Hematopoietic multipotent progenitor cell treated with erythropoietin and hydrocortisone succinate and interleukin-3 and kit ligand, for 17 days (in vitro differentiated cells): ENCODE results near the gene CXCL16.
"Not testable (repeated sequence)": the region's sequence is repeated elsewhere in the genome, so short reads cannot be mapped to it uniquely, and the experiment has no call there.

Experiments
- DNase-seq: peaks from one replicate; pipeline ENCODE4 v3.0.0-alpha.2; 2015; ENCODE audit warnings: low spot score

CXCL16 gene

DNA sequence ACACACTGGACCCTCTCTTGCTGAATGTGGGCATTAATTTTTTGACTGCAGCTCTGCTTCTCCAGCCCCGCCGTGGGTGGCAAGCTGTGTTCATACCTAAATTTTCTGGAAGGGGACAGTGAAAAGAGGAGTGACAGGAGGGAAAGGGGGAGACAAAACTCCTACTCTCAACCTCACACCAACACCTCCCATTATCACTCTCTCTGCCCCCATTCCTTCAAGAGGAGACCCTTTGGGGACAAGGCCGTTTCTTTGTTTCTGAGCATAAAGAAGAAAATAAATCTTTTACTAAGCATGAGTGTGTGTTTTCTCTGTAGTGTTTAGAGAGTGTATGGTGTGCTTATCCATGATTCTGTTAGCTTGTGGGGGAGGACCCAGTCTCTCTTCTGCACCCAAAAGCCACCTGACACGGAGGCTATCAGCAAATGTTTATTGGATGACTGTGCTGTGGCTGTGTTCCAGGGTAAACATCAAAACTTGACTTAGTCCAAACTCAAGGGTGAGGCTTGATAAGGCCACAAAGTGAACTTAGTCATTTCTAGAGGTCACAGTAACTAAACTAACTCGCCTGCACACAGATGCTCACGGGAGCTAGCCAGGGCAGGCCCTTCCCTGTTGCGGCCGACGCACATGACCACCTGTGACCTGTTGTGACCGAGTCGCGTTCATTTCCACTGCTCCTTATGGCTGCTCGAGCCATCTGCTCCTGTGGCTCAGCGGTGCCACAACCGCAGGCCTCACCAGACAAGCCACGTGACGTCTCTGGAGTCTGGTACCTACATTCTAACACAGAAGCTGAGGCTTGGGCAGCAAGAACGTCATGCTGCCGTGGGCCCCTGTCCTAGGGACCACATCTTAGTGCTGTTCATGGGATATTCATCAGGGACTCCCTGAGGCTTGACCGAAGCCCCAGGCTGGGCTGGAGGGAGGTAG lies 18.3 kb downstream of the CXCL16 start:
- peak; percentile 94 for DNase-seq

DNA sequence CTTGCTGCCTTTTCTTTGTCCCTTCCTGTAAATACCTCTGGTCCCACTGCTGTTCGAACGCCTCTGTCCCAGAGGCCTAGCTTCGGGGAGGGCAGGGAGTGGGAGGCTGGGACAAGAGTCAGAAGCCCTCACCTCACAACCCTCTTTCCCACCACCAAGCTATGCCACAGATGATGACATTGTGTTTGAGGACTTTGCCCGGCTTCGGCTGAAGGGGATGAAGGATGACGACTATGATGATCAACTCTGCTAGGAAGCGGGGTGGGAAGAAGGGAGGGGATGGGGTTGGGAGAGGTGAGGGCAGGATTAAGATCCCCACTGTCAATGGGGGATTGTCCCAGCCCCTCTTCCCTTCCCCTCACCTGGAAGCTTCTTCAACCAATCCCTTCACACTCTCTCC lies 18.9 kb downstream of the CXCL16 start:
- peak; percentile 46 for DNase-seq

GRCh38 chr17:4719684-4720221 lies 20.0 kb downstream of the CXCL16 start:
- DNase-seq: peak; percentile 50

DNA sequence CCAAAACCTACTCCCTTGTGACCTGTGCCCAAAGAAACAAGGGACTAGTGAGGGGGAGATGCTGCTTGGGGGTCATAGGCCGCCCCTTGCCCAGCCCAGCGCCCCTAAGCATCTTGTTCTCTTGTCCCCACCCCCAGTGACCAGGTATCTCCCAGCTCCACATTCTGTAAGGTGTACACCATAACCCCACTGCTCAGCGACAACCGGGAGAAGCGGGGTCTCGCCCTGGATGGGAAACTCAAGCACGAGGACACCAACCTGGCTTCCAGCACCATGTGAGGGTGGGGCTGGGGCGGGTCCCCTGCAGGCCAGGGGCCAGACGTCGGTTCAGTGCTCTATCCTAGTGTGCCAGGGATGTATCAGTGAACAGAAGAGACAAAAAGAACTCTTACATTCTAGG lies 20.6 kb downstream of the CXCL16 start:
- peak; percentile 38 for DNase-seq

DNA sequence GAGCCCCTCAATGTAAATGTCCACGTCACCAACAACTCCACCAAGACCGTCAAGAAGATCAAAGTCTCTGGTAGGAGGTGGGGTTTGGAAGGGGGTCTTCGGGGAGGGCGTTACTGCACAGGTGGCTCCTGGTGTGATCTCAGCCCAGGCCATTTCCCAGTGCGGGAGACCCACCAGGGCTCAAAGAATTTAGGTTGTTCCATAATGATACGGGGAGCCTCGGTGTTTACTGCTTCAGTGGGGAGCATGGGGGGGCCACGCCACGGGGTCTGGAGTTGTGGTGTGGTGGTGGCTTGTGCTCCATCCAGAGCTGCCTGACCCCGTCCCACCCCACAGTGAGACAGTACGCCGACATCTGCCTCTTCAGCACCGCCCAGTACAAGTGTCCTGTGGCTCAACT lies 21.5 kb downstream of the CXCL16 start:
- DNase-seq: no peak

GRCh38 chr17:4717791-4718190 lies 21.9 kb downstream of the CXCL16 start:
- DNase-seq: no peak

DNA sequence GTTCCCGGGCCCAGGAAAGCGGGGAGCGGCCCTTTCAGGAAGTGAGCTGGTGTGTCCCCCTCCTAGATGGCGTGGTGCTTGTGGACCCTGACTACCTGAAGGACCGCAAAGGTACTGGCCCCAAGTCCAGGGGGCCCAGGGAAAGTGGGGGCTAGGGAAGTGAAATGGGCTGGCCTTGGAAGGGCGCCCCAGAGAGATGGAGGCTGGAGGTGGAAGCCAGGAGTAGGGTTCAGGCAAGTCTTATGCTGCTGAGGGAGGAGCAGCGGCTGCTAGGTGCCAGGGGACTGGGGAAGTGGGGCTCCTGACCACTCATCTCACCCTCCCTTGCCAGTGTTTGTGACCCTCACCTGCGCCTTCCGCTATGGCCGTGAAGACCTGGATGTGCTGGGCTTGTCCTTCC lies 23.6 kb downstream of the CXCL16 start:
- no peak for DNase-seq

GRCh38 chr17:4715063-4715744 lies 24.5 kb downstream of the CXCL16 start:
- no peak for DNase-seq

GRCh38 chr17:4714340-4715062 lies 25.2 kb downstream of the CXCL16 start:
- DNase-seq: not testable (repeated sequence)

DNA sequence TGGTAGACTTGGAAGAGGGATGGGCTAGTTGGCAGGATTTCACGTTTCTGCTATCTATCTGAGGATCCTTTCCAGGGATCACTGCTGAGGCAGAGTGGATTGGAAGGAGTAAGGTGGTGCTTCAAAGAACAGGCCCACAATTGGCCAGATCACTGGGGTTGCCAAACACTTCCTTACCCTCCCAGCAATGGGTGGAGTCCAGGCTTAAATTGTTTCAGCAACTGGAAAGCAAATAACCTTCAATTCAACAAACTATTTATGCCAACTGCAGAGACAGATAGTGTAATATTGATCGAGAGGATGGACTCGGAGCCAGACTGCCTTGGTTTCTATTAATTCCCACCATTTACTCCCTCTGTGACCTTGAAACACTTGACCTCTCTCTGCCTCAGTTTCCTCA lies 27.2 kb downstream of the CXCL16 start:
- peak; percentile 55 for DNase-seq

DNA sequence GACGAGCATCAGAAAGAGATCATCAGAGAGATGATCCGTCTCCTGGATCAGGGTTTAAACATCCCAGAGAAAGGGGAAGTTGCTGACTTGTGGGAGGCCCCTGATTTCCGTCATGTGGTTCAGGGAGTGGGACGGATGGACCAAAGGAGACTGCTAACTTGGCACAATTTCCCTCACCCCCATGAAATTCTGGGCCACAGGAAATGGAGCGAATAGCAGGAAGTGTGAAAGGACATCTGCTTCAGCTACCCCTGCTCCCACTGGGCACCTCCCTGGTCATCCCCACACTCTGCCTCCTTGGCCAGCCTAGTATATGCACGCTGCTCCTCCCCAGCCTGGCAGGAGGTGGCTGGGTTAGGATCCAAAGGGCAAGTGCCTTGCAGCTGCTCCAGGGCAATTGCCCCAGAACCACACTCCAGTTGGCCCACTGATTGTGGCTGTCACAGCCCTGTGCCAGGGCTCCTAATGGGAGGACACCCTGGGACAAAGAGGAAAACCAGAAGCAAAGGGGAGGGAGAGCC lies 28.0 kb downstream of the CXCL16 start:
- DNase-seq: peak; percentile 57

DNA sequence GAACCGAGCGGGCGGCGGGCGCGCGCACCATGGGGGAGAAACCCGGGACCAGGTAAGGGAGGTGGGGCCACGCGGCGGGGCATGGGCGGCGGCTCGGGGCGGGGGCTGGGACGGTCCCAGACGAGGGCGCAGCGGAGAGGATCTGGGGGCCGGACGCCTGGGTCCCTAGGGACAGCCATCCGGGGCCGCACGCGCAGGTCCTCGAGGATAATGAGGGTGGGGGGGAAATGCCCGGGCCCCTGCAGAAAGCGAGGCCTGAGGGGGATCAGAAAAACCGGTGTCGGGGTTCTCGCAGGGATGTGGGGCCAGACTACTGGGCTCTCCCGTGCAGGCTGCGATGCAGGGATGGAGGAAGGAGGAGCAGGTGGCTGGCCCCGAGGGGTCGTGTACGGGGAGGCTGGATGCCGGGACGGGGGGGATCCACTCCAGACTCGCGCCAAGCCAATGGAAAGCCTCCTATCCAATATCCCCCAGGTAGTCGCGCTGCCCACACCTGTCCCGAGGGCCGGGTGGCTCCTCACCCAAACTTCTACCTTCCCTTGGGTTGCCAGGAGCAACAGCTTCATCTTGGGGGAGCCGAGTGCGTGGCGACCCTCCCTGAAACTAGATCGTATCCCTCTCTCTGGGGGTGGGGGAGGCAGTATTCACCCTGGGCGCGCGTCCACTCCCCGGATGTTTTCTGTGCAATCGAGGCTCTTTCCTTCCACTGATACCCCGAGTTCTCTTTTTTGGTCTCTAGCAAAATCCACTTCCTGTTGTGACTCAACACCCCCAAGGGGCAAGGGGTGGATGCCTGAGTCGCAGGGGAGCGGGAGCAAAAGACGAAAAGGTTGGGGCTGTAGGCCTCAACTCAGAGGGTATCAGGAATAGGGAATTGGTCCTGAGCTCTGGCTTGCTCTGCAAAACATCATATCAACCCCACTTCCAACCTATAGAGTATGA lies 28.8 kb downstream of the CXCL16 start:
- no peak for DNase-seq

- peak; percentile 98 for DNase-seq
Observed at GRCh38 chr17:4709794-4710692, 29.7 kb downstream of the CXCL16 start, which contains the start of gene ARRB2. Gene ARRB2 (plus strand): TSS chr17:4710632. CDS start chr17:4710722, 90 bp downstream.

DNA sequence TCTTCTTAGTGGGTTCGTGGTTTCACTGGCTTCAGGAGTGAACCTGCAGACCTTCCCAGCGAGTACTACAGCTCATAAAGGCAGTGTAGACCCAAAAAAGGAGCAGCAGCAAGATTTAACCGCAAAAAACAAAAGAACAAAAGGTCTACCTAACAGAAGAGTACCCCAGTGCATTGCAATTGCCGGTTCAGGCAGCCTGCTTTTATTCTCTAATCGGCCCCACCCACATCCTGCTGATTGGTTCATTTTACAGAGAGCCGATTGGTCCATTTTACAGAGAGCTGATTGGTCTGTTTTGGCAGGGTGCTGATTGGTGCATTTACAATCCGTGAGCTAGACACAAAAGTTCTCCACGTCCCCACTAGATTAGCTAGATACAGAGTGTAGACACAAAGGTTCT lies 31.3 kb downstream of the CXCL16 start:
- peak; percentile 69 for DNase-seq

DNA sequence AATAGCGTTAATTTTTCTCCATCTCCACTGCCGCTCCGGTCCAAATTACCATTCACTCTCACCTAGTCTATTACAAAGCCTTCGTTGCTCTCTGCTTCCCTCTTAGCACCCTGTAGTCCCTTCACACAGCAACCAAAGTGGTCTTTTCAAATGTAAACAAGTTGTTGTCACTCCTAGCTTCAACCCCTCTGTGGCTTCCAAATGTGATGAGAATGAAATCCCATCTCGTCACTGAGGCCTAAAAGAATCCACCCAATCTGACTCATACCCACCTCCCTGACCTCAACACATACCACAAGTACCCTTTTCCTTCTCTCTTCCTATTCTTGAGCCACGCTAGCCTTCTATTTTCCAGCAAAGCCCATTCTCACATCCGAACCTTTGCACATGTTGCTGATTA lies 33.6 kb downstream of the CXCL16 start:
- DNase-seq: no peak

- no peak for DNase-seq
Observed at GRCh38 chr17:4704991-4705390, 34.7 kb downstream of the CXCL16 start.

- DNase-seq: not testable (repeated sequence)
Observed at GRCh38 chr17:4704574-4704907, 35.2 kb downstream of the CXCL16 start.

DNA sequence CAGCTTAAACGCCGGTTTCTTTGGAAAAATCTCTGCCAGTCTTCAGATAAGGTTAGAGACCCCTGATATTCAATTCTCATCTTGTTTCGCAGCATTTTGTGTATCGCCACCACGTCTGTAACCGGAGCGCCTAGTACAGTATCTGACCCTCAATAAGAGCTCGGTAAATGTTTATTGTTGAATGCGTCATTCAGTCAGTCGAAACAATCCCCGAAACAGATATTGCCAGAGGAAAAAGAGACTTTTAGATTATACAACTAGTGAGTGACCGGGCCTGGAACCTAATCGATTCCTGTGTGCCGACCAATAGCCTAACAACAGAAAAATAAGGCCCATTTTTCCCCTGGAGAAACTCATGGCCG lies 36.4 kb downstream of the CXCL16 start:
- no peak for DNase-seq

- no peak for DNase-seq
Observed at GRCh38 chr17:4701116-4701515, 38.6 kb downstream of the CXCL16 start.
